ENCODE results near the gene LBR. TPM values are rescaled to one million over a fixed set of nuclear protein-coding genes. Genes with fewer than 3 reads are reported as not detected.

LBR gene
- total RNA-seq, 3 donors from 2014 or later: 20.3 to 36.1 (median 29.6) TPM

DNA sequence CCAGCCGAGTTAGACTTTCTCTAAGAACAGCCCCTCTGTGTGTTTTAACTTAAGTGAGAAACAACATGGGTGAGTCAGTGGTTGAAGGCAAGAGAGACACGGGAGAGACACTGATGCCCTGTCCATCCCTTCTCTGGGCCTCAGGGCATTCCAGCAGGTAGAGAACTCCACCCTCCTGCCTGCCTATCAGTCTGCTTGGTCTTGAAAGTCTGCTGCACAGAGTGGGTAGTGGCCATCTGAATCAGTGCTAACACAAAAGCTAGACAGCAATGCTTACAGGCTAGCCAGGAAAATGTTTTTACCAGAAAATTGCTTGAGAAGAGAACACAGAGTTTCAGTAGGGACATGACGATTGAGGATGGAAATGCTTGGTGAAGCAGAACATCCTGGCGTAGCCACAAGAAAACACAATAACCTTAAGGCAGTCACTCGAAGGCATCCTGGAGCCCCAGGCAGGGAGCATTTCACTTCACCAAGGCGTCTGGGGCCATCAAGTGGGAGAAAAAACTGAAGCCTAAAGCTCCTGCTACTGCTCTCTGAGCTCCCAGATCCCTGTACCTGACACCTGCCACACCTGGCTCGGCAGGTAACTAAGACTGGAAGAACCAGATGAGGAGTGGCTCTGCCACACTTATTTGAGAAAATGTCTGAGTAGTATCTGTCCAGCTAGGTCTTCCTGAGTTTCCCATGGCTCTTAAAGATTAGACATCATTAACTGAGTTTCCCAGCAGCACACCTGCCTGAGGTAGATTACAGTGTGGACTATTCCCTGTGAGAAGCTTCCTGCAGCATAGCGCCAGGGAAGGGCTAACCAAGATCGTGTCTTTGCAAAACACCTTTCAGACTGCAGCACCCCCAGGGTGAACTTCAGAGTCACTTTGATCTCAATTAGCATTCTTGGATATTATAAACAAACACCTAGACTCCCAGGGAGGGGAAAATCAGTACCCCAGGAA lies 18.1 kb upstream of the LBR start:
- Histone ChIP-seq H3K9me3 (no peaks in the 10 kb centered on the region), H3K4me1 (peaks cover 5 to 8% of the 10 kb centered on the region in 2 donors), H3K27ac (peak overlapping the region; percentile 57 to 78), H3K36me3 (no peaks in the 10 kb centered on the region), H3K4me3 (no peak overlapping the region), H3K27me3 (no peaks in the 10 kb centered on the region)
- TF ChIP-seq POLR2A (IDR thresholded peaks at IDR 0.05) (no peak), POLR2AphosphoS5 (IDR thresholded peaks at IDR 0.05) (peak in 1 of 3 donors; percentile 24)
- no peak for DNase-seq (ENCODE audit: low spot score in 2 of 2)
- intact Hi-C loops (cut with DNase I; ENCODE audit: low total_unique reads): loop anchor here (5.0 kb wide), 1 partner anchor 379 kb away; no protein-coding TSS in a partner anchor

DNA sequence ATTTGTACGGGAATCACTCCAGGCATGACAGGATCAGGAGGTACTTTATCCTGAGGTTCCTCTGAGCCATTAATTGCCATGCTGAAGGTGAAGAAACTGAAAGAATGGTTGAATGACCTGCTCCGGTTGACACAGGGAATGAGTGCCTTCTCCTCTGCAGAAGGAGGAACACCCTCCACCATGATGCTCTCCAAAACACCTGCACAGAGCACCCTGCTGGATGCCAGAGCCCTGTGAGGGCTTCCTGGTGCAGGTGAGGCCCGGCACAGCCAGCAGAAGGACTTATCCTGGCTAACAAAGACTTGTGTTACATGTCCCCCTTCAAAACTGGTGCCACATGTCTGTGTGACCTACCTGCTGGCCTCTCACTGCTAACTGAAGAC lies 14.3 kb upstream of the LBR start:
- intact Hi-C loops (cut with DNase I; ENCODE audit: low total_unique reads): no loop called here
- Histone ChIP-seq H3K9me3 (no peaks in the 10 kb centered on the region), H3K36me3 (no peaks in the 10 kb centered on the region), H3K4me1 (peaks cover 5 to 8% of the 10 kb centered on the region in 2 donors), H3K4me3 (no peak overlapping the region), H3K27ac (no peak overlapping the region), H3K27me3 (no peaks in the 10 kb centered on the region)
- DNase-seq (ENCODE audit: low spot score in 2 of 2): no peak
- TF ChIP-seq POLR2A (IDR thresholded peaks at IDR 0.05) (no peak), POLR2AphosphoS5 (IDR thresholded peaks at IDR 0.05) (no peak)
- TF ChIP-seq, protein P1, sequence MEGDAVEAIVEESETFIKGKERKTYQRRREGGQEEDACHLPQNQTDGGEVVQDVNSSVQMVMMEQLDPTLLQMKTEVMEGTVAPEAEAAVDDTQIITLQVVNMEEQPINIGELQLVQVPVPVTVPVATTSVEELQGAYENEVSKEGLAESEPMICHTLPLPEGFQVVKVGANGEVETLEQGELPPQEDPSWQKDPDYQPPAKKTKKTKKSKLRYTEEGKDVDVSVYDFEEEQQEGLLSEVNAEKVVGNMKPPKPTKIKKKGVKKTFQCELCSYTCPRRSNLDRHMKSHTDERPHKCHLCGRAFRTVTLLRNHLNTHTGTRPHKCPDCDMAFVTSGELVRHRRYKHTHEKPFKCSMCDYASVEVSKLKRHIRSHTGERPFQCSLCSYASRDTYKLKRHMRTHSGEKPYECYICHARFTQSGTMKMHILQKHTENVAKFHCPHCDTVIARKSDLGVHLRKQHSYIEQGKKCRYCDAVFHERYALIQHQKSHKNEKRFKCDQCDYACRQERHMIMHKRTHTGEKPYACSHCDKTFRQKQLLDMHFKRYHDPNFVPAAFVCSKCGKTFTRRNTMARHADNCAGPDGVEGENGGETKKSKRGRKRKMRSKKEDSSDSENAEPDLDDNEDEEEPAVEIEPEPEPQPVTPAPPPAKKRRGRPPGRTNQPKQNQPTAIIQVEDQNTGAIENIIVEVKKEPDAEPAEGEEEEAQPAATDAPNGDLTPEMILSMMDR (IDR thresholded peaks at IDR 0.05): no peak

DNA sequence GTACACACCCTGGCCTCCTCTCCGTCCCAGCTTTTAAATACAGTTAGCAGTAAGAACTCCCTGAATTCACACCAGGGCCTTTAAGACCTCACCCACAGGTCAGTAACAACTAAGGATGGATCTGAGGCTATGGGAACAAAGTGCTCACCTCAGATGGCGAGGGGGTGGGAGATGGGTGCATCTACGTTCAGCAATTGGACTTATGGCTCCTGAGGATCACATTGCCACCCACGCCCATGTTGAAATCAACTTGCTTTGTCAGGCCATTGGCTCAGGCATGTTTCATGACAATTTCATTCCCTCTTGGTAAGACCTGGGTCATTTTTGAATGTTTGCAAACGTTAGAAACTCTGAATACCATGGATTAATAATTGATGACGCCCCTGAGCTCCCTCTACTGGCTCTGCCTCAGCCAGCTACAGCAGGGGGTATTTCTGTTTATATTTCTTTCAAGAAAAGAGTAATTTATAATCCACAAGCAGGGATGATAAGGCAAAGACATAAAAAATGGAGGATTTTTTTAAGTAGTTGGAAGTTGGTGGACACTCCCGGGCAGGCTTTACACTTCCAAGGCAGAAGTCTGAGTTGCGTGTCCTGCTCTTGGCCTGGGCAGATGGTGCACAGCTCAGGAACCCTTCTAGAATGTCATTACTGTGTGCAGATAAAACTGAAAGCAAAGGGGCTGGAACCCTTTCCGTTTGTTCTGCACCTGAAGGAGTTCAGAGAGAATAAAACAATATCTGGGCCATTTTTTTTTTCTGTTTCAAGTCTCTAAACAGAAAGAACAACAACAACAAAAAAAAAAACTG lies 13.7 kb upstream of the LBR start:
- TF ChIP-seq, protein P1 (IDR thresholded peaks at IDR 0.05): no peak
- no peak for TF ChIP-seq POLR2A (IDR thresholded peaks at IDR 0.05)
- no peak for TF ChIP-seq POLR2AphosphoS5 (IDR thresholded peaks at IDR 0.05)
- H3K27me3 ChIP-seq: no peaks in the 10 kb centered on the region
- H3K4me1 ChIP-seq: peaks cover 3 to 8% of the 10 kb centered on the region in 2 donors
- H3K27ac ChIP-seq: no peak overlapping the region
- H3K4me3 ChIP-seq: no peak overlapping the region
- DNase-seq (ENCODE audit: low spot score in 2 of 2): no peak
- H3K36me3 ChIP-seq: no peaks in the 10 kb centered on the region
- intact Hi-C loops (cut with DNase I; ENCODE audit: low total_unique reads): no loop called here
- no peaks in the 10 kb centered on the region for H3K9me3 ChIP-seq

DNA sequence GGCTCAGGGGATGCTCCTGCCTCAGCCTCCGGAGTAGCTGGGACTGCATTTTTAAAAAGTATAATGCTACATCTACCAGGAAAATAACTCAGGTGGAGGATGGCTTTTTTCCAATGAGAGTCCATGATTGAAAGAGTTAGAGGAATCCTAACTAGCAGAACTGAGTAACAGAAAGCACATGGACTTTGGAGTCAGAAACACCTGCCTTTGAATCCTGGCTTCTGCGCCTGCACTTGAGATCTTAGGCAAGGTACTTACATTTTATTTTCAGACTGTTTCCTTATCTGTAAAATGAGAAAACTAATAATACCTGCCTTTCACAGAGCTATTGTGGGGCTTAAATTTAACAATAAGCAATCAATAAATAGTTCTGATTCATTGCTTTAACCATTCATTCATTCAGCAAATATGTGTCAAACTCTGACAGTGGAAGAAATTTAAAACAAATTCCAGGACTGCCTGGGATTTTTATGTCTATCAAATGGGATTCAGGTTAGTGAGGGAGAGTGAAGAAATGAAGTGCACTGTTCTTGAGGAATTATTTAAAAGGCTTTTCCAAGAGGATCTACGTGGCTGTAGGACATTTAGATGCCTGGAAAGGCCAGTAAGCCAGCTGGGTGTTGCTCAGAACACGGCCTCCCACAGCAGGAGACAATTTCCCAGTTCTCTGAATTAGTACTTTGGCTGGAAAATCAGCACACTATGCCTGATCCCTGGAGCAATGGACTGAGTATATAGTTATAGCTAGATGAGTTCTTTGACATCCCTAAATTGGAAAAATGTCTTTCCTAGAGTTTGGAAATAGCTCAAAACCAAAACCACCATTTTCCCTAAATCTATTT lies 12.8 kb upstream of the LBR start:
- no peak for DNase-seq (ENCODE audit: low spot score in 2 of 2)
- H3K9me3 ChIP-seq: no peaks in the 10 kb centered on the region
- TF ChIP-seq POLR2A (IDR thresholded peaks at IDR 0.05): no peak
- TF ChIP-seq POLR2AphosphoS5 (IDR thresholded peaks at IDR 0.05): no peak
- TF ChIP-seq, protein P1 (IDR thresholded peaks at IDR 0.05): no peak
- H3K4me1 ChIP-seq: no peaks in the 10 kb centered on the region
- H3K27me3 ChIP-seq: no peaks in the 10 kb centered on the region
- no peaks in the 10 kb centered on the region for H3K36me3 ChIP-seq
- no peak overlapping the region for H3K27ac ChIP-seq
- intact Hi-C loops (cut with DNase I; ENCODE audit: low total_unique reads): no loop called here
- no peak overlapping the region for H3K4me3 ChIP-seq
